ENCODE measurements around the gene AP4E1.

DNA sequence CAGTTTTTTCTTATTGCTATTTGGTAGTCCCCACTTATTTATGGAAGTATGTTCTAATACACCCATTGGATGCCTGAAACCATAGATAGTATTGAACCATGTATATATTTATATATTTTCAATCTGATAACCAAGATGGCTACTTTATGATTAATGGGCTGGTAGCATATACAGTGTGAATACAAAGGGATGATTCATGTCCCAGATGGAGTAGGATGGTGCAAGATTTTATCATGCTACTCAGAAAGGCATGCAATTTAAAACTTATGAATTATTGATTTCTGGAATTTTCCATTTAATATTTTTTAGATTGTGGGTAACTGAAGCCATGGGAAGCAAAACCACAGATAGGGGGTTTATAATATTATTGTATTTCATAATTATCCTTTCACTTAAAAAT is 35.2 kb downstream of the AP4E1 start:
- TF ChIP-seq, protein P1, sequence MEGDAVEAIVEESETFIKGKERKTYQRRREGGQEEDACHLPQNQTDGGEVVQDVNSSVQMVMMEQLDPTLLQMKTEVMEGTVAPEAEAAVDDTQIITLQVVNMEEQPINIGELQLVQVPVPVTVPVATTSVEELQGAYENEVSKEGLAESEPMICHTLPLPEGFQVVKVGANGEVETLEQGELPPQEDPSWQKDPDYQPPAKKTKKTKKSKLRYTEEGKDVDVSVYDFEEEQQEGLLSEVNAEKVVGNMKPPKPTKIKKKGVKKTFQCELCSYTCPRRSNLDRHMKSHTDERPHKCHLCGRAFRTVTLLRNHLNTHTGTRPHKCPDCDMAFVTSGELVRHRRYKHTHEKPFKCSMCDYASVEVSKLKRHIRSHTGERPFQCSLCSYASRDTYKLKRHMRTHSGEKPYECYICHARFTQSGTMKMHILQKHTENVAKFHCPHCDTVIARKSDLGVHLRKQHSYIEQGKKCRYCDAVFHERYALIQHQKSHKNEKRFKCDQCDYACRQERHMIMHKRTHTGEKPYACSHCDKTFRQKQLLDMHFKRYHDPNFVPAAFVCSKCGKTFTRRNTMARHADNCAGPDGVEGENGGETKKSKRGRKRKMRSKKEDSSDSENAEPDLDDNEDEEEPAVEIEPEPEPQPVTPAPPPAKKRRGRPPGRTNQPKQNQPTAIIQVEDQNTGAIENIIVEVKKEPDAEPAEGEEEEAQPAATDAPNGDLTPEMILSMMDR (IDR thresholded peaks at IDR 0.05; ENCODE audit: low read depth, low read length): no peak
- no peak for TF ChIP-seq EZH2phosphoT487 (IDR thresholded peaks at IDR 0.05; ENCODE audit: low read depth)

Measured in OCI-LY3 (cell line).